Esophagus muscularis mucosa (tissue), 4 donors: ENCODE data around the gene UGT1A10. TPM values are rescaled to one million over a fixed set of nuclear protein-coding genes. Genes with fewer than 3 reads are reported as not detected.

Experiments
- DNase-seq: peaks from one replicate; pipeline ENCODE4 v3.0.0-alpha.2; 2017; ENCODE audit errors: extremely low spot score
- H3K27ac ChIP-seq, 4 donors: fragments of 200-600 bp; sonication (generic); replicated peaks in 1 of 4; 1 replicate in 3 of 4; 2 replicates in 1 of 4; pipeline ENCODE4 v1.5.1; 2016 to 2019; ENCODE audit warnings: mild to moderate bottlenecking in 1 of 4
- H3K27me3 ChIP-seq, 4 donors: fragments of 200-600 bp; sonication (generic); one replicate each; pipeline versions ENCODE4 v1.5.1 to v1.6.0; 2016 to 2019
- H3K36me3 ChIP-seq, 4 donors: fragments of 200-600 bp; sonication (generic); one replicate each; pipeline ENCODE4 v1.5.1; 2016 to 2019
- H3K4me1 ChIP-seq, 4 donors: fragments of 200-600 bp; sonication (generic); one replicate each; pipeline ENCODE4 v1.5.1; 2016 to 2019
- H3K4me3 ChIP-seq, 4 donors: fragments of 200-600 bp; sonication (generic); 1 replicate in 2 of 4; 2 replicates in 2 of 4; pipeline ENCODE4 v1.5.1; 2016 to 2019; ENCODE audit warnings: mild to moderate bottlenecking in 4 of 4, moderate library complexity in 1 of 4
- H3K9me3 ChIP-seq, 4 donors: fragments of 200-600 bp; sonication (generic); 1 replicate in 3 of 4; 2 replicates in 1 of 4; pipeline ENCODE4 v1.5.1; 2016 to 2019
- EP300 ChIP-seq: sonication (generic); formaldehyde crosslinking; IDR thresholded peaks from one replicate; pipeline ENCODE4 v1.6.1; 2017; ENCODE audit warnings: antibody characterized with exemption
- POLR2A ChIP-seq: fragments of 450-650 bp; IDR thresholded peaks from one replicate; pipeline ENCODE4 v1.6.1; 2017; ENCODE audit warnings: antibody characterized with exemption, moderate library complexity, mild to moderate bottlenecking, low read depth
- POLR2AphosphoS5 ChIP-seq, 2 donors: sonication (generic); formaldehyde crosslinking; IDR thresholded peaks; one replicate each; pipeline ENCODE4 v1.6.1; 2017; ENCODE audit warnings: antibody characterized with exemption in 2 of 2
- WGBS: methylation state at CpG from one replicate; pipeline ENCODE4 v1.1.5; 2018; 5-methylcytosine and 5-hydroxymethylcytosine counted together
- intact Hi-C: fragments of 100-400 bp; cut with DNase I; formaldehyde crosslinking; loops from one replicate; pipeline ENCODE4 v1.15.1; 2023
- total RNA-seq, 4 donors: library from RNA; depleted of rRNA; stranded (reverse); fragments of >200 nt; gene quantifications; one replicate each; pipeline versions ENCODE4 v1.1.0 to v1.2.1, GENCODE V29; 2016
- TF ChIP-seq, protein P1 (sequence below), 3 experiments: fragments of 200-600 bp in 2 of 3; fragments of 450-650 bp in 1 of 3; sonication (generic) in 2 of 3; IDR thresholded peaks; one replicate each; pipeline ENCODE4 v1.5.1; 2017 to 2019; ENCODE audit warnings: antibody characterized with exemption in 3 of 3, mild to moderate bottlenecking in 2 of 3, moderate library complexity in 1 of 3

UGT1A10 gene
- total RNA-seq, 4 donors from 2014 or later: not detected

DNA sequence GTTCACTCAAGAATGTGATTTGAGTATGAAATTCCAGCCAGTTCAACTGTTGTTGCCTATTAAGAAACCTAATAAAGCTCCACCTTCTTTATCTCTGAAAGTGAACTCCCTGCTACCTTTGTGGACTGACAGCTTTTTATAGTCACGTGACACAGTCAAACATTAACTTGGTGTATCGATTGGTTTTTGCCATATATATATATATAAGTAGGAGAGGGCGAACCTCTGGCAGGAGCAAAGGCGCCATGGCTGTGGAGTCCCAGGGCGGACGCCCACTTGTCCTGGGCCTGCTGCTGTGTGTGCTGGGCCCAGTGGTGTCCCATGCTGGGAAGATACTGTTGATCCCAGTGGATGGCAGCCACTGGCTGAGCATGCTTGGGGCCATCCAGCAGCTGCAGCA, 123.8 kb downstream of the UGT1A10 start, which contains the start of gene UGT1A1:
TSS of gene UGT1A1 (plus strand) at position 228 of the 400 bp plus-strand sequence. CDS start at position 246, 18 bp downstream.
- TF ChIP-seq POLR2AphosphoS5 (IDR thresholded peaks at IDR 0.05) (no peak), POLR2A (no peak), EP300 (no peak)
- TF ChIP-seq, protein P1, sequence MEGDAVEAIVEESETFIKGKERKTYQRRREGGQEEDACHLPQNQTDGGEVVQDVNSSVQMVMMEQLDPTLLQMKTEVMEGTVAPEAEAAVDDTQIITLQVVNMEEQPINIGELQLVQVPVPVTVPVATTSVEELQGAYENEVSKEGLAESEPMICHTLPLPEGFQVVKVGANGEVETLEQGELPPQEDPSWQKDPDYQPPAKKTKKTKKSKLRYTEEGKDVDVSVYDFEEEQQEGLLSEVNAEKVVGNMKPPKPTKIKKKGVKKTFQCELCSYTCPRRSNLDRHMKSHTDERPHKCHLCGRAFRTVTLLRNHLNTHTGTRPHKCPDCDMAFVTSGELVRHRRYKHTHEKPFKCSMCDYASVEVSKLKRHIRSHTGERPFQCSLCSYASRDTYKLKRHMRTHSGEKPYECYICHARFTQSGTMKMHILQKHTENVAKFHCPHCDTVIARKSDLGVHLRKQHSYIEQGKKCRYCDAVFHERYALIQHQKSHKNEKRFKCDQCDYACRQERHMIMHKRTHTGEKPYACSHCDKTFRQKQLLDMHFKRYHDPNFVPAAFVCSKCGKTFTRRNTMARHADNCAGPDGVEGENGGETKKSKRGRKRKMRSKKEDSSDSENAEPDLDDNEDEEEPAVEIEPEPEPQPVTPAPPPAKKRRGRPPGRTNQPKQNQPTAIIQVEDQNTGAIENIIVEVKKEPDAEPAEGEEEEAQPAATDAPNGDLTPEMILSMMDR (IDR thresholded peaks at IDR 0.05): no peak
- Histone ChIP-seq H3K27me3 (peaks cover 0 to 14% (median 0%) of the 10 kb centered on the region in 4 donors), H3K4me3 (no peak within 1 kb of the TSS), H3K36me3 (no peaks in the 10 kb centered on the region), H3K4me1 (no peaks in the 10 kb centered on the region), H3K9me3 (no peaks in the 10 kb centered on the region), H3K27ac (no peak within 1 kb of the TSS)
- 96% methylated on average over 6 of the region's 6 CpGs for WGBS
- no peak for DNase-seq
- intact Hi-C loops: no loop called here

DNA sequence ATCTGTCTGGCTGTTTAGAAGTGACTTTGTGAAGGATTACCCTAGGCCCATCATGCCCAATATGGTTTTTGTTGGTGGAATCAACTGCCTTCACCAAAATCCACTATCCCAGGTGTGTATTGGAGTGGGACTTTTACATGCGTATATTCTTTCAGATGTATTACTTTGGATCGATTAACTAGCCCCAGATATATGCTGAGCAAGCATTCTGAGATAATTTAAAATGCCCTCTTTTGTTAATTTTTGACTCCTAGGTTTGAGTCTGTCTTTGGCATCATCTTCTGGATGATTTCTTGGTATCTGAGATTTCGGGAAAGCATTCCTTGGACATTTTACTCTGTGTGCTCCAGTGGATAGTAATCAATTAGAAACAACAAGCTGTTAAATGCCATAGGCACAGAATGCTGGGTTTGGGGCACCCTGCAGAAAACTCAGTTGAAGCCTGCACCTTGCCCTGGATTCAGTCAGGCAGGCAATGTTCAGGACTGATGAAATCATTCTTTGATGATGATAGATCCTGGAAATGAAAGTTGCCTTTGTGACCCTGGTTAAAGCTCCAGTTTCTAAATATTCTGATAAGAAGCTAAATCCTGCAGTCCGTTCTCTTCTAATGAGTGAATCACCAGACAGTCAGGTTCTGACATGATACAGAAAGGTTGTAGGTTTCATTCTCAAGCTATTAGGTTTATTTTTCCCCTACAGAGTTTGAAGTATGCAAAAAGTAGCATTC, 125.0 kb downstream of the UGT1A10 start:
- intact Hi-C loops: no loop called here
- Histone ChIP-seq H3K27me3 (peaks cover 0 to 25% (median 0%) of the 10 kb centered on the region in 4 donors), H3K36me3 (no peaks in the 10 kb centered on the region), H3K9me3 (no peaks in the 10 kb centered on the region), H3K4me1 (no peaks in the 10 kb centered on the region), H3K27ac (no peak overlapping the region), H3K4me3 (no peak overlapping the region)
- 84% methylated on average over 4 of the region's 4 CpGs for WGBS
- DNase-seq: no peak
- TF ChIP-seq, protein P1 (IDR thresholded peaks at IDR 0.05): no peak
- TF ChIP-seq EP300 (no peak), POLR2A (no peak), POLR2AphosphoS5 (IDR thresholded peaks at IDR 0.05) (no peak)

DNA sequence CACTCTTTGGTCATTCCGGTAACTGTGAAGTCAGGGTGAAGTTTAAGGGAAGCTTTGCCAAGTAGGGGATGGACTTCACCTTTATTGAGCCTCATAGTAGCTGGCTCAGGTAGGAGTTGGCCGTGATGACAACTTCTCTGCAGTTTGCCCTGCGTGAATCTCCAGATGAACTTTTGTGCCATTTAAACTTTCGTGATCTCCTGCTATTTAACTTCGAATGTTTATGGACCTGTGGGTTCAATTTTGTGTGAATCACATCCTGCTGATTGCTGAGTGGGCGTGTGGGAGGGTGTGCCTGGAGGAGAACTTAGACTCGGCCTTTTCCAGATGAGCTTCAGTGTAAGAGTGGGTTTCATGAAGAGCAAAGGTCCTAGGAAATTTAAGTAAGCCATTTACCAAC, 128.0 kb downstream of the UGT1A10 start:
- 69% methylated on average over 7 of the region's 7 CpGs for WGBS
- H3K27ac ChIP-seq: no peak overlapping the region
- H3K9me3 ChIP-seq: no peaks in the 10 kb centered on the region
- DNase-seq: no peak
- intact Hi-C loops: no loop called here
- no peak overlapping the region for H3K4me3 ChIP-seq
- H3K4me1 ChIP-seq: no peaks in the 10 kb centered on the region
- H3K27me3 ChIP-seq: peaks cover 0 to 31% (median 0%) of the 10 kb centered on the region in 4 donors
- TF ChIP-seq POLR2AphosphoS5 (IDR thresholded peaks at IDR 0.05): no peak
- TF ChIP-seq, protein P1 (IDR thresholded peaks at IDR 0.05): no peak
- no peak for TF ChIP-seq POLR2A
- no peak for TF ChIP-seq EP300
- H3K36me3 ChIP-seq: no peaks in the 10 kb centered on the region

DNA sequence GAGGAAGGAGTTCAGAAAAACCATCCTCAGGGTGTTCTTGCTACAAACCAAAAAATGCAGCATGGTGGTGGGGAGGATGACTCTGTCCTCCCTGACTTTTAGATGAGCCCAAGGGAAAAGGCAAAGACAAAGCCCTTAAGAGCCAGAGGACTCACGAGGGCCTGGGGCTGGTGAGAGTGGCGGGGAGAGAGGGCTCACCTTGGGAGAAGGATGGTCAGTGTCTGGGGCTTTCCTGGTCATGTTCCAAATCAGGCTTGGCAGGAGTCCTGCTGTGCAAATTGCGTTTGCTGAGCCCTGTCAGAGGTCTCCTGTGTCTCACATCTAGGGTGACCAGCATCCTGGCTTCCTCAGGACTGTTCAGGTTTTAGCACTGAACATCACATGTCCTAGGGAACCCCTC, 128.5 kb downstream of the UGT1A10 start:
- H3K4me1 ChIP-seq: no peaks in the 10 kb centered on the region
- H3K27ac ChIP-seq: no peak overlapping the region
- no peaks in the 10 kb centered on the region for H3K36me3 ChIP-seq
- intact Hi-C loops: no loop called here
- no peaks in the 10 kb centered on the region for H3K9me3 ChIP-seq
- TF ChIP-seq, protein P1 (IDR thresholded peaks at IDR 0.05): no peak
- TF ChIP-seq POLR2AphosphoS5 (IDR thresholded peaks at IDR 0.05) (no peak), POLR2A (no peak), EP300 (no peak)
- H3K4me3 ChIP-seq: no peak overlapping the region
- peaks cover 0 to 35% (median 0%) of the 10 kb centered on the region in 4 donors for H3K27me3 ChIP-seq
- WGBS: 51% methylated on average over 3 of the region's 3 CpGs
- DNase-seq: no peak
